ENCODE data around the gene LRWD1.

DNA sequence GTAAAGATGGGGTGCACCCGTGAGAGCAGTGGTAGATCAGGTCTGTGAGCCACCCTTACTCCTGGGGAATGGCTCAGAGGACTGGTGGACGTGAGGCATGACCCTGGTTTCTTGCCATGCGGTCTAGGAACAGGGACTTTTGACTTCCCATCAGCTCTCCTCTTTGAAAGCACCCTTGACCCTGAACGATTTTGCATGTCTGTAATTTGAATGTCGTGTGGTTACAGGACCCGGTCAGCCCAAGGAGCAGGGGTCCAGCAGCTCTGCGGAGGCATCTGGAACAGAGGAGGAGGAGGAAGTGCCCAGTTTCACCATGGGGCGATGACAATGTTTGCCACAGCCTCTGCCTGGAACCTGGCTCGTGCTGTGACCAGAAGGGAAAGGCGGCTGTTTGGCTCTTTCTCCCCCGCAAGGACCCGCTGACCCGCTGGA lies 40.0 kb upstream of the LRWD1 start:
- no peak for TF ChIP-seq EZH2 (IDR thresholded peaks at IDR 0.05; ENCODE audit: borderline replicate concordance)
- no peak for TF ChIP-seq EZH2phosphoT487 (IDR thresholded peaks at IDR 0.05; ENCODE audit: low read depth, severe bottlenecking, unreplicated experiment)
